ENCODE data around the gene GALNT13.

GALNT13 gene

GRCh38 chr2:153963256-153963655 lies 91.5 kb downstream of the GALNT13 start:
- H3K27ac ChIP-seq: no peak overlapping the region
- no peaks in the 10 kb centered on the region for H3K4me1 ChIP-seq
- H2AFZ ChIP-seq: no peak overlapping the region

GRCh38 chr2:153967248-153967973 lies 95.7 kb downstream of the GALNT13 start:
- Histone ChIP-seq H3K36me3 (ENCODE audit: control insufficient read depth, insufficient read depth, low read length) (no peaks in the 10 kb centered on the region), H3K79me2 (no peaks in the 10 kb centered on the region), H3K9ac (no peak overlapping the region), H3K27ac (no peak overlapping the region), H3K4me3 (ENCODE audit: low read depth, low read length) (no peak overlapping the region), H3K4me2 (ENCODE audit: low read length) (no peak overlapping the region), H3K27me3 (ENCODE audit: control insufficient read depth, insufficient read depth, low read length) (no peaks in the 10 kb centered on the region), H3K9me3 (ENCODE audit: control insufficient read depth, low read length) (no peaks in the 10 kb centered on the region), H2AFZ (no peak overlapping the region), H3K4me1 (no peaks in the 10 kb centered on the region)
- TF ChIP-seq CTCF (IDR thresholded peaks at IDR 0.05): no peak

More at GRCh38 chr2:153963256-153963655, 91.5 kb downstream of the GALNT13 start:
- H3K4me2 ChIP-seq (ENCODE audit: low read length): no peak overlapping the region
- no peaks in the 10 kb centered on the region for H3K9me3 ChIP-seq (ENCODE audit: control insufficient read depth, low read length)
- no peaks in the 10 kb centered on the region for H3K27me3 ChIP-seq (ENCODE audit: control insufficient read depth, insufficient read depth, low read length)
- H3K9ac ChIP-seq: no peak overlapping the region
- no peak for TF ChIP-seq CTCF (IDR thresholded peaks at IDR 0.05)
- no peaks in the 10 kb centered on the region for H3K36me3 ChIP-seq (ENCODE audit: control insufficient read depth, insufficient read depth, low read length)
- no peaks in the 10 kb centered on the region for H3K79me2 ChIP-seq
- H3K4me3 ChIP-seq (ENCODE audit: low read depth, low read length): no peak overlapping the region

GRCh38 chr2:153971250-153971649 lies 99.5 kb downstream of the GALNT13 start:
- Histone ChIP-seq H2AFZ (no peak overlapping the region), H3K4me2 (ENCODE audit: low read length) (no peak overlapping the region), H3K9me3 (ENCODE audit: control insufficient read depth, low read length) (no peaks in the 10 kb centered on the region), H3K4me1 (no peaks in the 10 kb centered on the region), H3K27me3 (ENCODE audit: control insufficient read depth, insufficient read depth, low read length) (no peaks in the 10 kb centered on the region), H3K36me3 (ENCODE audit: control insufficient read depth, insufficient read depth, low read length) (no peaks in the 10 kb centered on the region), H3K27ac (no peak overlapping the region), H3K4me3 (ENCODE audit: low read depth, low read length) (no peak overlapping the region), H3K79me2 (no peaks in the 10 kb centered on the region), H3K9ac (no peak overlapping the region)
- no peak for TF ChIP-seq CTCF (IDR thresholded peaks at IDR 0.05)

GRCh38 chr2:153971855-153972254 lies 100.1 kb downstream of the GALNT13 start:
- H3K9ac ChIP-seq: no peak overlapping the region
- no peaks in the 10 kb centered on the region for H3K79me2 ChIP-seq
- H3K4me2 ChIP-seq (ENCODE audit: low read length): no peak overlapping the region
- H2AFZ ChIP-seq: no peak overlapping the region
- H3K4me3 ChIP-seq (ENCODE audit: low read depth, low read length): no peak overlapping the region
- H3K27ac ChIP-seq: no peak overlapping the region
- no peaks in the 10 kb centered on the region for H3K36me3 ChIP-seq (ENCODE audit: control insufficient read depth, insufficient read depth, low read length)
- no peaks in the 10 kb centered on the region for H3K4me1 ChIP-seq
- H3K27me3 ChIP-seq (ENCODE audit: control insufficient read depth, insufficient read depth, low read length): no peaks in the 10 kb centered on the region
- TF ChIP-seq CTCF (IDR thresholded peaks at IDR 0.05): no peak
- H3K9me3 ChIP-seq (ENCODE audit: control insufficient read depth, low read length): no peaks in the 10 kb centered on the region

GRCh38 chr2:153972412-153972811 lies 100.7 kb downstream of the GALNT13 start:
- no peak overlapping the region for H3K9ac ChIP-seq
- H3K27ac ChIP-seq: no peak overlapping the region
- no peak overlapping the region for H2AFZ ChIP-seq
- no peaks in the 10 kb centered on the region for H3K27me3 ChIP-seq (ENCODE audit: control insufficient read depth, insufficient read depth, low read length)
- H3K36me3 ChIP-seq (ENCODE audit: control insufficient read depth, insufficient read depth, low read length): no peaks in the 10 kb centered on the region
- H3K9me3 ChIP-seq (ENCODE audit: control insufficient read depth, low read length): no peaks in the 10 kb centered on the region
- H3K79me2 ChIP-seq: no peaks in the 10 kb centered on the region
- H3K4me3 ChIP-seq (ENCODE audit: low read depth, low read length): no peak overlapping the region
- H3K4me1 ChIP-seq: no peaks in the 10 kb centered on the region
- no peak overlapping the region for H3K4me2 ChIP-seq (ENCODE audit: low read length)
- no peak for TF ChIP-seq CTCF (IDR thresholded peaks at IDR 0.05)

All from parathyroid adenoma (tissue), 2 donors.